HG03097 (cell line): ENCODE measurements around the gene SLC17A8.
"Not testable (repeated sequence)": the region's sequence is repeated elsewhere in the genome, so short reads cannot be mapped to it uniquely, and the experiment has no call there.

Source experiments
- ATAC-seq: cut with Tn5 transposase; IDR thresholded peaks from one replicate; pipeline ENCODE4 v1.9.1; 2021; ENCODE audit not compliant: unreplicated experiment, low FRiP score

SLC17A8 gene

GRCh38 chr12:100422646-100423045 is 65.8 kb downstream of the SLC17A8 start:
- ATAC-seq: no peak

GRCh38 chr12:100426145-100426544 is 69.3 kb downstream of the SLC17A8 start:
- ATAC-seq: no peak

GRCh38 chr12:100427078-100427477 is 70.2 kb downstream of the SLC17A8 start:
- no peak for ATAC-seq

GRCh38 chr12:100430251-100430650 is 73.4 kb downstream of the SLC17A8 start:
- ATAC-seq: not testable (repeated sequence)

DNA sequence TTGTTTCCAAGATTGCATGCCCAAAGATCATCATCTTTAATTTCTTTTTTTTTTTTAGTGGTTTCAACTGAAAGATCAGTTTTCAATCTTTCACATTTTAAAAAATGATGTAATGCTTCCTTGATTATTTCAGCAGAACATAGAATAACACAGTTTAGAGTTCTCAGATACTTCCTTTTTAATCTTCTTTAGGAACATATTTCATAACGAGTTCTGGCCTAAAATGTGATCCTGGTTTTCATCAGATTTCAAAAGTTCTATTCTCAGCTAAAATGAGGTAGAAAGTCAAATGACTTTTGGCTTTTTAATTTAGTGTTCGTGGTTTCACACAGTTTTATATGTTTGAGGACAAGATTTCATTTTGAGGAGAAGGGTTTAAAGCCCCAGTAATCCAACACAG is 76.8 kb downstream of the SLC17A8 start:
- ATAC-seq: no peak

- ATAC-seq: no peak
Measured at GRCh38 chr12:100434177-100434576, 77.3 kb downstream of the SLC17A8 start.

- no peak for ATAC-seq
Measured at GRCh38 chr12:100435957-100436356, 79.1 kb downstream of the SLC17A8 start.

GRCh38 chr12:100437038-100437841 is 80.4 kb downstream of the SLC17A8 start:
- ATAC-seq: no peak

DNA sequence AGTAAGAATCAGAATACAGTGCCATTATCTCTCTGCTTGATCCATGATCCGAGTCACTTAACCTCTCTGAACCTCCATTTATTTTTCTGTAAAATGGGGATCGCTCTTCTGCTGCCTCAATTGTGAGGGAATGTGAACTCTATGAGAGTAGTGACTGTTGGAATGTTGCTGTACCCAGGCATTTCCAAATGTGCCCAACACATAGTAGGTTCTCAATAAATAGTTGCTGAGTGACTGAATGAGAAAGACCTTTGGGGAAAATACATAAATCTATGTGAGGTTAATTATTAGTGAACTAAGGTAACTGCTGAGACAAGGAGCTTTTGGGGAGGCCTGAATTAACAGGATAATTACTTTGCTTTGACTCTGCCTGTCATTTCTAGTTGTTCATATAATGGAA is 82.9 kb downstream of the SLC17A8 start:
- no peak for ATAC-seq

DNA sequence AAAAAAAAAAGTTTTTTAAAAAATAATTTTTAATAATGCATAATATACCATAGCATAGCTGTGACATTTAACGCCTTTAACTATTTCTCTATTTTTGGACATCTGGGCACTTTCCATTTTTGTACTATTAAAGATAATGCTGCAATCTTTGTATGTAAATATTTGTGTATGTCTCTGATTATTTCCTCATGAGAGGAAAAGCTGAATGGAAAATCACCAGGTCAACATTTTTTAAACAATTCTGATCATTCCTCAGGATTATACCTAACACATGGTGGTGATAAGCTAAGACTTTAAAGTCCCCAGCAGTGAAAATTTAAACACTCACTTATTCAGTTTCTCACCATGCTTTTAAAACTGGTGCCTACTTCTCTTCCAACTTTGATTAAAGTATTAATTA is 85.5 kb downstream of the SLC17A8 start:
- ATAC-seq: no peak

GRCh38 chr12:100443434-100443833 is 86.6 kb downstream of the SLC17A8 start:
- ATAC-seq: no peak

GRCh38 chr12:100445081-100445481 is 88.2 kb downstream of the SLC17A8 start:
- no peak for ATAC-seq

DNA sequence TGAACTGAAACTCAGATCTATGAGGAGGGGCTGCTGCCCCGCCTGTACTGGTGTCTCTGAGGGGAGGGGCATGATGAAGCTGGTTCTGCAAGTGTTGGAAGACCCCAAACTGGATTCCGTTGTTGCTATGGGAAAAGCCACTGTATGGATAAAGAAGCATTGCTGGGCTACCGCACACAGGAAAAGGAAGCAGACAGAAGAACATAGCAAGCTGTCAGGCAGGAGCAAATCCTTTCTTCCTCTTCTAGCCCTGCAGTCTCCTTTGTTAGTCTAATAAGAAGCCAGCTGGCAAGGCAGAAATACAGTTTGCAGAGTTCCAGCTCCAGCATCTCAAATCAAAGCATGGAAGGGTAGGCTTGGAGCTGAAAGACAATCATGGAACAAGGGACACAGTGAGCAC is 90.5 kb downstream of the SLC17A8 start:
- no peak for ATAC-seq

DNA sequence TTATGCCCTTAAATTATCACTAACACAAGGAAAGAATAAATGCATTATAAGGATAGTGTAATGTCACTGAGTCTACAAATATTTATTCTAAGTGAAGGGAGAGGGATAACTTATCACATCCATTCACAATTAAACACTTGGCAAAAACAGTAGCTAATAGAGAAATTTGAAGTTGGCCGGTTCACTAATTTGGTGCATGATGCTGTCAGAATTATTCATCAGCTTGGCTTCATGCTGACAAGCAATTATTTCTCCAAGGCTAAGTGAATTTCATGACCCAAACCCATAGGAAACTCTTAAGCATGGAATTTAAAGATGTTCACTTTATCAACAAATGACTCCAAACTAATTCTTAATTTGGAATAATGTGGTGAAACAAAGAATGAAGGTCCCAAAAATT is 91.8 kb downstream of the SLC17A8 start:
- no peak for ATAC-seq

GRCh38 chr12:100450735-100451134 is 93.9 kb downstream of the SLC17A8 start:
- ATAC-seq: no peak

- no peak for ATAC-seq
Measured at GRCh38 chr12:100453951-100454350, 97.1 kb downstream of the SLC17A8 start.

GRCh38 chr12:100455896-100456295 is 99.0 kb downstream of the SLC17A8 start:
- ATAC-seq: no peak

DNA sequence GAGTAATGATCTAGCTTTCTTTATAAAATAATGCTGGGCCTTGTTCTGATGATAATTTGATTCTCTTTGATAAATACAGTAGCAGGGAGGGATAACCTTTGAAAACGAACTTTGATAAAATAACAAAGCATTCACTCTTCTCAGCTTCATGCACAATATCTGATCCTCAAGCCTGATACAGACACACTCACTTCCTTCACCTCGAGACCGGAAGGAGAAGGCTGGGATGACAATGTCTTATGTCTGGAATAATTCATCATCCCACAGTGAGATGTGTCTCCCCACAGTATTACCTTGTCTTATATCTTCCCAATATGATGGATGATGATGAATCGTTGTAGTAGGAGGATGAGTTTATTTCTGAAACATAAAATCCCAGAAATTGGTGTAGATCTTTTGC is 101.3 kb downstream of the SLC17A8 start:
- no peak for ATAC-seq

DNA sequence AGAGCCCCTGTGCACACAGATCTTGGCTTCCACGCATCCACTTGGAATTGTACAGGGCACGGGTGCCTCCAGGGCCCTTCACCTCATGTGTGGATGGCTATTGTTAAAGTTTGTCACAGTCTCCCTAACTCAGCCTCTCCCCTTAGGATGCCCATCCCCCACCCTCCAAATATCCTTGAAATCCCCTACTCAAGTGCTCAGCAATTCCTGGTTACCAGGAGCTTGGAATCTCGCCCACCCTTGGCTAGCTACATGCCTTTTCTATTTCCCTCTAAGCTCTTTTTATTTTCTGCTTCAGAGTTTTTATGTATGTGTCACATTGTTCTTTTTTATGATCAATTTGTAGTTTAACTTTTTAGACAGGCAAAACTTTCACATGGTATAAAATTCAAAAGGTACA is 103.8 kb downstream of the SLC17A8 start:
- ATAC-seq: no peak

- ATAC-seq: no peak
Measured at GRCh38 chr12:100461330-100461973, 104.6 kb downstream of the SLC17A8 start.

DNA sequence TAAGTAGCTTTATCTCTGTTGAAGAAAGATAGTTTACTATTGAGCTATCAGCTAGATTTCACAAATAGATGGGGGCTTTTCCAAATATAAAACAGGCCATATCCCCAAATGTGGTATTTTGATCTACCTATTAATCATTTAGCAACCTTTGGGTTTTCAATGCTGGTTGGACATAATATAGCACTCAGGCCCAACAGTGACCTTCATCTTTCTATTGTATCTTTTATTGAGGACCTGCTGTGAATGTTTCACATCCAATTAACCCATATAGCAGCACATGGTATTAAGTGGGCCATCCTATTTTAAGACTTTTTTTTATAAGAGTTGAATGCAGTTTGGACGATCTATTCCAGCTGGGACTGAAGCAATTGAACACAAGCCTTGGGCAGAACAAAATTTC is 106.8 kb downstream of the SLC17A8 start:
- no peak for ATAC-seq

DNA sequence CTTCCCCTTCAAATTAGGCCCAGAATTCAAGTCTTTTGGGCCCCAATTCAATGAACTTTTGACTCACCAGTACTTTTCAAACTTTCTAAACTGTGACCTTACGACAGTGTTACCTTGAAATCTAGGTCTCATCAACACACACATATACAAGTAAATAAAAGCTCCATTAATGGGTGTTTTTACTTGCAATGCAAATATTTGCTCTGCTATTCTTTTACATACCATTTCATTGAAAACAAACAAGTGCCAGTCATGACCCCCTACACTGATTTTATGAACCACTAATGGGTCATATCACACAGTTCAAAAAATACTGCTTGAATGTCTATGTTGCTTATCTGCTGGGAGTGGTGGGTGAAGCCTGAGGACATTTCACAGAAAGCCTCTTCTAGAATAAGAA is 107.7 kb downstream of the SLC17A8 start:
- ATAC-seq: no peak
